ENCODE data around the gene SLC43A2. TPM values are rescaled to one million over a fixed set of nuclear protein-coding genes. Genes with fewer than 3 reads are reported as not detected.
A peak's percentile ranks its signal among the peaks of the same experiment; 100 is the strongest.

The SLC43A2 gene
- total and polyA plus RNA-seq, 4 donors = 0.63 to 7.9 (median 4.7) TPM

GRCh38 chr17:1545618-1546017 is 83.0 kb downstream of the SLC43A2 start:
- no peak overlapping the region for H3K9ac ChIP-seq (ENCODE audit: low read depth in 1 of 2, low read length in 2 of 2)
- peaks cover 14 to 28% (median 21%) of the 10 kb centered on the region in 4 donors for H3K36me3 ChIP-seq (ENCODE audit: control insufficient read depth in 4 of 4, insufficient read depth in 3 of 4, low read depth in 1 of 4, low read length in 3 of 4)
- WGBS = 57% methylated on average over 9 of the region's 9 CpGs
- H3K27ac ChIP-seq (ENCODE audit: low read depth in 1 of 2, low read length in 2 of 2) = peak overlapping the region in 1 of 2 donors; percentile 83
- H3K4me1 ChIP-seq (ENCODE audit: control insufficient read depth in 4 of 4, insufficient read depth in 4 of 4, low read length in 3 of 4) = peaks cover 4 to 17% (median 15%) of the 10 kb centered on the region in 4 donors
- no peaks in the 10 kb centered on the region for H3K27me3 ChIP-seq (ENCODE audit: control insufficient read depth in 4 of 4, insufficient read depth in 4 of 4, low read length in 3 of 4)
- no peak for DNase-seq (ENCODE audit: low spot score)
- no peaks in the 10 kb centered on the region for H3K9me3 ChIP-seq (ENCODE audit: control insufficient read depth in 4 of 4, low read length in 3 of 4)
- no peak overlapping the region for H3K4me3 ChIP-seq (ENCODE audit: low read depth in 1 of 3, low read length in 3 of 3)
- TF ChIP-seq RXRA (IDR thresholded peaks at IDR 0.05) (peak in 1 of 2 donors; percentile 50), MAX (IDR thresholded peaks at IDR 0.05) (no peak), FOXA1 (IDR thresholded peaks at IDR 0.05) (no peak), YY1 (IDR thresholded peaks at IDR 0.05) (no peak), NR2F2 (IDR thresholded peaks at IDR 0.05) (no peak), HNF4A (conservative IDR thresholded peaks at IDR 0.05) (peak; percentile 66 to 74), HNF4G (IDR thresholded peaks at IDR 0.05) (no peak), RAD21 (IDR thresholded peaks at IDR 0.05) (no peak), FOXA2 (IDR thresholded peaks at IDR 0.05) (no peak), EGR1 (IDR thresholded peaks at IDR 0.05; ENCODE audit: low read depth in 2 of 2) (no peak), GABPA (IDR thresholded peaks at IDR 0.05 in 1 of 2, conservative IDR thresholded peaks at IDR 0.05 in 1 of 2) (peak in 1 of 2 donors; percentile 4)
- TF ChIP-seq, protein P1, sequence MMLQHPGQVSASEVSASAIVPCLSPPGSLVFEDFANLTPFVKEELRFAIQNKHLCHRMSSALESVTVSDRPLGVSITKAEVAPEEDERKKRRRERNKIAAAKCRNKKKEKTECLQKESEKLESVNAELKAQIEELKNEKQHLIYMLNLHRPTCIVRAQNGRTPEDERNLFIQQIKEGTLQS (IDR thresholded peaks at IDR 0.05) = no peak

DNA sequence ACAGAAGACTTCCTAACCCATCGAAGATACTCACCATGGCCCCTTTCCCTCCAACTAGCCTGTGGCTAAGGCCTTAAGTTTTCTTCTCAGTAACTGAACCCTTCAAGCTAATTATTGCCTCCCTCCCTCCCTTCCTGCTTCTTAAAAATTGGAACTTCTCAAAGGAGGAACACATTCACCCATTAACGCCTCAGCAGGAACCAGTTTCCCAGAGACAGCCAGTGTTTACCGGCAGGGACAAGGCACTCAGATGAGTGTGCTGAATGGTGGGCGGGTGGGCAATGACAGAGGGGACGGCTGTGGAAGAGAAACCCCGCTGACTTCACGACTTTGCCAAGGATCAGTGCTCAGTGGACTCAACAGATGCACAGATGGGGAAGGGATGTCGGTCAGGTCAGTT is 86.3 kb downstream of the SLC43A2 start:
- no peak overlapping the region for H3K9ac ChIP-seq (ENCODE audit: low read depth in 1 of 2, low read length in 2 of 2)

More for the DNA sequence above, 86.3 kb downstream of the SLC43A2 start:
- Histone ChIP-seq H3K4me3 (ENCODE audit: low read depth in 1 of 3, low read length in 3 of 3) (no peak overlapping the region), H3K27me3 (ENCODE audit: control insufficient read depth in 4 of 4, insufficient read depth in 4 of 4, low read length in 3 of 4) (no peaks in the 10 kb centered on the region), H3K4me1 (ENCODE audit: control insufficient read depth in 4 of 4, insufficient read depth in 4 of 4, low read length in 3 of 4) (peaks cover 4 to 17% (median 15%) of the 10 kb centered on the region in 4 donors), H3K27ac (ENCODE audit: low read depth in 1 of 2, low read length in 2 of 2) (no peak overlapping the region), H3K9me3 (ENCODE audit: control insufficient read depth in 4 of 4, low read length in 3 of 4) (no peaks in the 10 kb centered on the region), H3K36me3 (ENCODE audit: control insufficient read depth in 4 of 4, insufficient read depth in 3 of 4, low read depth in 1 of 4, low read length in 3 of 4) (peaks cover 15 to 42% (median 28%) of the 10 kb centered on the region in 4 donors)
- WGBS = 92% methylated on average over 8 of the region's 8 CpGs
- DNase-seq (ENCODE audit: low spot score) = no peak
- TF ChIP-seq NR2F2 (IDR thresholded peaks at IDR 0.05) (no peak), RXRA (IDR thresholded peaks at IDR 0.05) (no peak), TAF1 (conservative IDR thresholded peaks at IDR 0.05) (no peak), RAD21 (IDR thresholded peaks at IDR 0.05) (no peak), FOXA2 (IDR thresholded peaks at IDR 0.05) (no peak), JUND (IDR thresholded peaks at IDR 0.05) (no peak), EGR1 (IDR thresholded peaks at IDR 0.05; ENCODE audit: low read depth in 2 of 2) (no peak), FOXA1 (IDR thresholded peaks at IDR 0.05) (no peak), ZBTB33 (IDR thresholded peaks at IDR 0.05) (no peak), YY1 (IDR thresholded peaks at IDR 0.05) (no peak), GABPA (IDR thresholded peaks at IDR 0.05 in 1 of 2, conservative IDR thresholded peaks at IDR 0.05 in 1 of 2) (no peak), SP1 (IDR thresholded peaks at IDR 0.05) (no peak)
- TF ChIP-seq, protein P2, sequence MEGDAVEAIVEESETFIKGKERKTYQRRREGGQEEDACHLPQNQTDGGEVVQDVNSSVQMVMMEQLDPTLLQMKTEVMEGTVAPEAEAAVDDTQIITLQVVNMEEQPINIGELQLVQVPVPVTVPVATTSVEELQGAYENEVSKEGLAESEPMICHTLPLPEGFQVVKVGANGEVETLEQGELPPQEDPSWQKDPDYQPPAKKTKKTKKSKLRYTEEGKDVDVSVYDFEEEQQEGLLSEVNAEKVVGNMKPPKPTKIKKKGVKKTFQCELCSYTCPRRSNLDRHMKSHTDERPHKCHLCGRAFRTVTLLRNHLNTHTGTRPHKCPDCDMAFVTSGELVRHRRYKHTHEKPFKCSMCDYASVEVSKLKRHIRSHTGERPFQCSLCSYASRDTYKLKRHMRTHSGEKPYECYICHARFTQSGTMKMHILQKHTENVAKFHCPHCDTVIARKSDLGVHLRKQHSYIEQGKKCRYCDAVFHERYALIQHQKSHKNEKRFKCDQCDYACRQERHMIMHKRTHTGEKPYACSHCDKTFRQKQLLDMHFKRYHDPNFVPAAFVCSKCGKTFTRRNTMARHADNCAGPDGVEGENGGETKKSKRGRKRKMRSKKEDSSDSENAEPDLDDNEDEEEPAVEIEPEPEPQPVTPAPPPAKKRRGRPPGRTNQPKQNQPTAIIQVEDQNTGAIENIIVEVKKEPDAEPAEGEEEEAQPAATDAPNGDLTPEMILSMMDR (IDR thresholded peaks at IDR 0.05; ENCODE audit: low read depth, low read length, missing input control) = no peak
- TF ChIP-seq, protein P1 (IDR thresholded peaks at IDR 0.05) = no peak

Data from liver (tissue), 9 donors.